ENCODE results near the gene METTL27. TPM values are rescaled to one million over a fixed set of nuclear protein-coding genes. Genes with fewer than 3 reads are reported as not detected.
"Not testable (repeated sequence)": the region's sequence is repeated elsewhere in the genome, so short reads cannot be mapped to it uniquely, and the experiment has no call there.

Gene METTL27
- total RNA-seq, 4 donors from 2014 or later, result 3.6 to 9.2 (median 9.0) TPM; not detected in 1

GRCh38 chr7:73799282-73800141 is 42.8 kb downstream of the METTL27 start:
- H3K9me3 ChIP-seq, result no peaks in the 10 kb centered on the region
- H3K4me3 ChIP-seq, result no peak overlapping the region
- no peaks in the 10 kb centered on the region for H3K36me3 ChIP-seq
- no peak overlapping the region for H3K27ac ChIP-seq
- no peaks in the 10 kb centered on the region for H3K27me3 ChIP-seq
- 60 to 64% methylated on average over 10 of the region's 10 CpGs for WGBS, 2 donors
- no peak for DNase-seq (ENCODE audit: low spot score in 2 of 2)
- no peaks in the 10 kb centered on the region for H3K4me1 ChIP-seq
- TF ChIP-seq CTCF (IDR thresholded peaks at IDR 0.05) (no peak), EP300 (IDR thresholded peaks at IDR 0.05) (no peak), POLR2A (IDR thresholded peaks at IDR 0.05) (no peak)

- not testable (repeated sequence) for H3K9me3 ChIP-seq; H3K4me1 ChIP-seq; H3K4me3 ChIP-seq; H3K27me3 ChIP-seq; H3K27ac ChIP-seq; DNase-seq (ENCODE audit: low spot score in 2 of 2); H3K36me3 ChIP-seq
- 90 to 93% methylated on average over 4 to 7 of the region's 34 CpGs for WGBS, 2 donors
Measured at GRCh38 chr7:73797176-73797575, 45.1 kb downstream of the METTL27 start.

GRCh38 chr7:73796656-73797055 is 45.7 kb downstream of the METTL27 start:
- not testable (repeated sequence) for H3K9me3 ChIP-seq; H3K4me3 ChIP-seq; H3K27ac ChIP-seq; H3K27me3 ChIP-seq; H3K4me1 ChIP-seq; H3K36me3 ChIP-seq; DNase-seq (ENCODE audit: low spot score in 2 of 2)
- 54 to 60% methylated on average over 5 to 6 of the region's 6 CpGs for WGBS, 2 donors

GRCh38 chr7:73795188-73795587 is 47.1 kb downstream of the METTL27 start:
- H3K36me3 ChIP-seq; DNase-seq (ENCODE audit: low spot score in 2 of 2); H3K27ac ChIP-seq; H3K4me1 ChIP-seq; H3K9me3 ChIP-seq; H3K27me3 ChIP-seq; H3K4me3 ChIP-seq: not testable (repeated sequence)

- not testable (repeated sequence) for H3K4me1 ChIP-seq; DNase-seq (ENCODE audit: low spot score in 2 of 2); H3K9me3 ChIP-seq; H3K36me3 ChIP-seq; H3K27me3 ChIP-seq; H3K27ac ChIP-seq; H3K4me3 ChIP-seq
- WGBS, 2 donors, result 83 to 84% methylated on average over 7 of the region's 7 CpGs
Measured at GRCh38 chr7:73791170-73791690, 51.1 kb downstream of the METTL27 start.

GRCh38 chr7:73789051-73789450 is 53.3 kb downstream of the METTL27 start:
- Histone ChIP-seq H3K9me3 (peaks cover 0 to 8% (median 0%) of the 10 kb centered on the region in 4 donors), H3K27ac (no peak overlapping the region), H3K36me3 (no peaks in the 10 kb centered on the region), H3K4me3 (no peak overlapping the region), H3K4me1 (no peaks in the 10 kb centered on the region), H3K27me3 (no peaks in the 10 kb centered on the region)
- TF ChIP-seq EP300 (IDR thresholded peaks at IDR 0.05), result no peak
- TF ChIP-seq POLR2A (IDR thresholded peaks at IDR 0.05), result no peak
- no peak for TF ChIP-seq CTCF (IDR thresholded peaks at IDR 0.05)
- DNase-seq (ENCODE audit: low spot score in 2 of 2), result no peak
- WGBS, 2 donors, result 86 to 88% methylated on average over 4 of the region's 4 CpGs

GRCh38 chr7:73787786-73788048 is 54.6 kb downstream of the METTL27 start:
- not testable (repeated sequence) for H3K9me3 ChIP-seq; H3K36me3 ChIP-seq; H3K27ac ChIP-seq; DNase-seq (ENCODE audit: low spot score in 2 of 2); H3K4me3 ChIP-seq; H3K27me3 ChIP-seq; H3K4me1 ChIP-seq
- 88 to 89% methylated on average over 1 of the region's 1 CpG for WGBS, 2 donors

GRCh38 chr7:73786588-73786987 is 55.7 kb downstream of the METTL27 start:
- Histone ChIP-seq H3K4me1 (no peaks in the 10 kb centered on the region), H3K27ac (no peak overlapping the region), H3K9me3 (peaks cover 0 to 8% (median 0%) of the 10 kb centered on the region in 4 donors), H3K4me3 (no peak overlapping the region), H3K36me3 (no peaks in the 10 kb centered on the region), H3K27me3 (no peaks in the 10 kb centered on the region)
- no peak for DNase-seq (ENCODE audit: low spot score in 2 of 2)
- TF ChIP-seq CTCF (IDR thresholded peaks at IDR 0.05), result no peak
- no peak for TF ChIP-seq POLR2A (IDR thresholded peaks at IDR 0.05)
- TF ChIP-seq EP300 (IDR thresholded peaks at IDR 0.05), result no peak
- 77 to 79% methylated on average over 1 of the region's 1 CpG for WGBS, 2 donors
